ENCODE data around the gene OXCT1. TPM values are rescaled to one million over a fixed set of nuclear protein-coding genes. Genes with fewer than 3 reads are reported as not detected.

The OXCT1 gene
- total RNA-seq: 10 to 100 TPM; 34.1 to 37.5 TPM
- 10 to 100 TPM; 30.1 to 32.1 TPM for polyA plus RNA-seq

DNA sequence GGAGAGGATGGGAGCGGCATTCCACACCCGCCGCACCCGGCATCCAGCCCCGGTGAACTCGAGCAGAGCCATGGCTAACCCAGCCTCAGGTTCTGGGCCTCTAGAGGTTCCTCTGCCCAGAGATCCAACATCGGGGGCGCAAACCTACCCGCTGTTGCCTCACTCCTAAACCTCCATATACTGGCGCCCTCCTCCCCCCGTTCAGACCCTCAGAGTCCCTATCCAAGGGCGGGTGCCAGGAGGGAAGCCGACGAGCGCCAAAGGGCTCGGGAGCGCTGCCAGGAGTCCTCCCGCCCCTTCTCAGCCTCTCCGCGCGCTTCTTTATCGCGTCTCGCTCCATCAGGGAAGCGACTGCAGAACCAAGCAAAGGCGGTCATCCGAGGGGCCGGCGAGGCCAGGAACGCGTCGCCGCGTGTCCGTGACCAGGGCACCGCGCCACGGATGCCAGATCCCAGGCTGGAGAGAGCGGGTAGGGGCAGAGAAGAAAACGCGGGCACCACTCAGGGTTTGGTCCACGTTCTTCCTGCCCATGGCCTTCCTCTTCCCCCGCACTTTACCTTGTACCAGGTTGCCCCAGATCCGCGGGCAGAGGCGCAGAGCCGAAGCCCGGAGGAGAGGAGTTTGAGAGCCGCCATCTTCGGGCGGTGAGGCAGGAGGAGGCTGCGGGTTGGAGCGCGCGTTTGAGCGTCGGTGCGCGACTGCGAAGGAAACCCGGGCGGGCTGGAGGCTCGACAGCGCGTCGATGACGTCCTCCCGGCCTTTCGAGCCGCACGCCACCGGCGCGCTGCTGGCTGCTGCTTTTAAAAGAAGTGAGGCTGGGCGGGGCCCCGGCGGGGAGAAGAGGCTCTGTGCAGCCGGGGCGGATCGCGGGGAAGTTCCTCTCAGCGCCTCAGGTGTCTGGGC lies at the start of gene OXCT1:
OXCT1 (minus strand) TSS at position 702 of the 903 bp plus-strand sequence; CDS start at position 635, 67 bp downstream.
- H3K27me3 ChIP-seq (ENCODE audit: insufficient read depth, low read length): no peaks in the 10 kb centered on the region
- POLR2A ChIA-PET (ENCODE audit: partially characterized antibody): interaction anchor here (0.7 to 3.7 kb wide), 14 partner anchors 12 to 1614 kb away, joined by 3 to 79 read pairs (median 5); partner anchors contain the start of genes FBXO4, RIMOC1 and TMEM267
- peak within 1 kb of the TSS; percentile 74 to 81 for H3K4me3 ChIP-seq (ENCODE audit: low read length in 2 of 2)
- intact Hi-C loops (cut with micrococcal nuclease): loop anchor here (1.0 to 5.0 kb wide), 3 partner anchors 34 to 1037 kb away; partner anchors contain the start of genes FBXO4 and RIMOC1
- DNase-seq: peak; percentile 91 to 96 (median 96)
- peaks cover 37 to 70% (median 46%) of the 10 kb centered on the region in 4 donors for H3K4me1 Mint-ChIP-seq
- H3K27me3 Mint-ChIP-seq: no peaks in the 10 kb centered on the region
- H3K36me3 ChIP-seq (ENCODE audit: insufficient read depth, low read length): no peaks in the 10 kb centered on the region
- CTCF ChIA-PET (ENCODE audit: partially characterized antibody): interaction anchor here (1.0 to 2.9 kb wide), 7 partner anchors 10 to 1614 kb away, joined by 3 to 11 read pairs (median 5); partner anchors contain the start of genes FBXO4, RIMOC1 and TMEM267
- H3K27ac Mint-ChIP-seq: peak within 1 kb of the TSS; percentile 94 to 99 (median 97)
- no peaks in the 10 kb centered on the region for H3K9me3 ChIP-seq (ENCODE audit: control insufficient read depth in 1 of 2, low read length in 2 of 2)
- peaks cover 55% of the 10 kb centered on the region for H3K4me1 ChIP-seq (ENCODE audit: insufficient read depth, low read length)
- H3K36me3 Mint-ChIP-seq: peaks cover 0 to 6% of the 10 kb centered on the region in 2 donors
- peaks cover 0 to 2% (median 0%) of the 10 kb centered on the region in 8 donors for H3K9me3 Mint-ChIP-seq
- peak within 1 kb of the TSS; percentile 85 to 96 (median 91) for H3K4me3 Mint-ChIP-seq
- peak within 1 kb of the TSS; percentile 93 for H3K27ac ChIP-seq (ENCODE audit: low read depth, low read length)

DNA sequence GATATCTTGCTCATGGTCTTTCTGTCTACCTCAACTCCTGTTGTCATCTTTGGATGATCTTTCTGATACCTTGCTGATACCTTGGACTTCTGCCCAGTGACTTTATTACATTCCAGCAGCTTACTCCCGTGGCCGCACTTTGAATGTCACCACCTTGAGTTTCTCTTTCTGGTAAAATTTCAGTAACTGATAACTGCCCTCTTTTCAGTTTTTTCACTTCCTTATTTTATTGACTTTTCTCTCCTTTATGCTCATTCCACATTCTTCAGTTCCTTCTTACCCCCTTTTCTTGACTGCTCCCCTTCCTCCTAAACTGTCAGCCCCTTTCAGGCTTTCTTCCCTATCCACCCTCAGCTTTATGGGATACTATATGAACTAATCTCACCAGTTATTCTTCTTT lies 47.9 kb upstream of the OXCT1 start:
- CTCF ChIA-PET (ENCODE audit: partially characterized antibody): no interaction called here

DNA sequence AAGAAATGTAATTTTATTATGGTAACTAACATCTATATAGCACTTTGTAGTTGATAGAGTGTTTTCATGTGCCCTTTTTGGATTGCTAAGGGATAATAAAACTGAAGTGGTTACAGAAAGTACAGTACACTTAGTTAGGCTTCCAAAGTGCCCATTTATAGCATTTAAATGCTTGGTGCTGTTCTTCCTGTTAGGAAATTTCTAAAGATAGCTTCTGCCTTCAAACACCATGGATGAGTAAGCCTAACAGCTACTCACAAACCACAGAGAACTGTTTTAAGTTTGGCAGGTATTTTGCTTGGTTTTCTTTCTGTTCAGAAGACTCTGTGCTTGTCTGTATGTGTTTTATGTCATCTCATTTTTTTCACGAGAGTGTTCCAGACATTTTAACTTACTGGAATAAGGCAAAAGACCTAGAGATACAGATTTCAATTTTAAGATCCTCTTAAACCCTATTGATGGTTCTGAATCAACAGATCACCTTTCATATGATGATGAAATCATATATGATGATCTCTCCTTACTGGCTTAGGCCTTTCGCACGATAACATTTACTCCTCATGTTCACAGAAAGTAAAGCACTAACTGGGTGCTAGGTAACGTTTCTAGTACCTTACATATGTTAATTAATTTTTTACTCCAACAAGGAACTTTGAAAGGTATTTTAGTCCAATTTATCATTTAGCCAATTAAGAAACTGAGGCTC lies 38.3 kb upstream of the OXCT1 start:
- peaks cover 50% of the 10 kb centered on the region for H3K36me3 ChIP-seq (ENCODE audit: insufficient read depth, low read length)
- Mint-ChIP-seq H3K36me3 (peaks cover 55 to 68% of the 10 kb centered on the region in 2 donors), H3K27me3 (peaks cover 0 to 2% of the 10 kb centered on the region in 2 donors), H3K9me3 (peaks cover 0 to 3% (median 0%) of the 10 kb centered on the region in 8 donors), H3K27ac (peak overlapping the region in 1 of 7 donors; percentile 49), H3K4me3 (no peak overlapping the region), H3K4me1 (peaks cover 16 to 40% (median 28%) of the 10 kb centered on the region in 4 donors)
- H3K27ac ChIP-seq (ENCODE audit: low read depth, low read length): no peak overlapping the region
- peaks cover 13% of the 10 kb centered on the region for H3K4me1 ChIP-seq (ENCODE audit: insufficient read depth, low read length)
- ChIA-PET CTCF (ENCODE audit: partially characterized antibody) (no interaction called here), POLR2A (ENCODE audit: partially characterized antibody) (interaction anchor here (2.4 kb wide), 1 partner anchor 17 kb away, joined by 10 read pairs; the partner anchor contains the start of gene FBXO4)
- intact Hi-C loops (cut with micrococcal nuclease): no loop called here
- no peaks in the 10 kb centered on the region for H3K27me3 ChIP-seq (ENCODE audit: insufficient read depth, low read length)
- no peak overlapping the region for H3K4me3 ChIP-seq (ENCODE audit: low read length in 2 of 2)
- no peak for DNase-seq
- H3K9me3 ChIP-seq (ENCODE audit: control insufficient read depth in 1 of 2, low read length in 2 of 2): no peaks in the 10 kb centered on the region

More for the DNA sequence above, 47.9 kb upstream of the OXCT1 start:
- Mint-ChIP-seq H3K4me3 (no peak overlapping the region), H3K36me3 (peaks cover 45 to 68% of the 10 kb centered on the region in 2 donors), H3K27ac (peak overlapping the region in 6 of 7 donors; percentile 60 to 91 (median 72)), H3K27me3 (no peaks in the 10 kb centered on the region), H3K9me3 (no peaks in the 10 kb centered on the region), H3K4me1 (peaks cover 0 to 6% (median 4%) of the 10 kb centered on the region in 4 donors)
- Histone ChIP-seq H3K27ac (ENCODE audit: low read depth, low read length) (no peak overlapping the region), H3K9me3 (ENCODE audit: control insufficient read depth in 1 of 2, low read length in 2 of 2) (no peaks in the 10 kb centered on the region), H3K36me3 (ENCODE audit: insufficient read depth, low read length) (peaks cover 23% of the 10 kb centered on the region), H3K4me1 (ENCODE audit: insufficient read depth, low read length) (no peaks in the 10 kb centered on the region), H3K4me3 (ENCODE audit: low read length in 2 of 2) (no peak overlapping the region), H3K27me3 (ENCODE audit: insufficient read depth, low read length) (no peaks in the 10 kb centered on the region)
- no peak for DNase-seq
- POLR2A ChIA-PET (ENCODE audit: partially characterized antibody): no interaction called here
- intact Hi-C loops (cut with micrococcal nuclease): no loop called here

DNA sequence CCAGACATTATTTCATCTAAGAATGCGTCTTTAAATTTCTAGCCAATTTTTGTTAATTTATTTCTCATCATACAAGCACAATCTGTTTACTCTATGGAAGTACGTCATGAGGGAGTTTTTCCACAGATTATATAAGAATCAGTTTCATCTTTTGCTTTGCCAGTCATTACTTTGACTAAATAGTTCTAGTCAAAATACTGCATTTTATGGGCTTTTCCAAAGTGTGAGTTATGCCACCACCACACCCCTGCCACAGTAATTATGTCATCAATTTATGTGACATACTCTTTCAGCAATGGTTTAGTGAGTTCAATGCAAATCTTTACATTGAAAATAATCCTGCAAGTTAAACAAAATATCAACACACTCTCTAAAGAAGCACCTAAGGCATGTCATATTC lies 35.9 kb upstream of the OXCT1 start:
- peak overlapping the region in 3 of 7 donors; percentile 27 to 97 (median 31) for H3K27ac Mint-ChIP-seq
- intact Hi-C loops (cut with micrococcal nuclease): no loop called here

GRCh38 chr5:41903892-41904799 lies 33.9 kb upstream of the OXCT1 start, which contains the start of gene RIMOC1:
RIMOC1 (plus strand) TSS chr5:41904344; CDS start chr5:41904368, 24 bp downstream.
- Mint-ChIP-seq H3K36me3 (peaks cover 18 to 34% of the 10 kb centered on the region in 2 donors), H3K27me3 (peaks cover 0 to 2% of the 10 kb centered on the region in 2 donors), H3K27ac (peak within 1 kb of the TSS; percentile 96 to 100 (median 97)), H3K4me1 (peaks cover 22 to 48% (median 29%) of the 10 kb centered on the region in 4 donors), H3K9me3 (peaks cover 0 to 3% (median 0%) of the 10 kb centered on the region in 8 donors), H3K4me3 (peak within 1 kb of the TSS; percentile 93 to 99 (median 98))
- H3K9me3 ChIP-seq (ENCODE audit: control insufficient read depth in 1 of 2, low read length in 2 of 2): no peaks in the 10 kb centered on the region
- H3K27me3 ChIP-seq (ENCODE audit: insufficient read depth, low read length): no peaks in the 10 kb centered on the region
- intact Hi-C loops (cut with micrococcal nuclease): loop anchor here (1.0 to 5.0 kb wide), 8 partner anchors 21 to 1580 kb away; partner anchors contain the start of genes FBXO4, OXCT1, PRKAA1 and RPL37
- DNase-seq: peak; percentile 96 to 98 (median 98)
- H3K4me1 ChIP-seq (ENCODE audit: insufficient read depth, low read length): peaks cover 16% of the 10 kb centered on the region
- CTCF ChIA-PET (ENCODE audit: partially characterized antibody): interaction anchor here (0.8 to 2.3 kb wide), 11 partner anchors 10 to 1580 kb away, joined by 3 to 11 read pairs (median 4); partner anchors contain the start of genes FBXO4, OXCT1 and TMEM267
- peak within 1 kb of the TSS; percentile 82 to 90 for H3K4me3 ChIP-seq (ENCODE audit: low read length in 2 of 2)
- H3K27ac ChIP-seq (ENCODE audit: low read depth, low read length): peak within 1 kb of the TSS; percentile 74
- H3K36me3 ChIP-seq (ENCODE audit: insufficient read depth, low read length): peaks cover 16% of the 10 kb centered on the region
- POLR2A ChIA-PET (ENCODE audit: partially characterized antibody): interaction anchor here (0.6 to 3.0 kb wide), 30 partner anchors 9 to 1653 kb away, joined by 3 to 85 read pairs (median 5); partner anchors contain the start of genes FBXO4, OXCT1, RPL37 and TMEM267

More for the DNA sequence above, 35.9 kb upstream of the OXCT1 start:
- no peak for DNase-seq
- CTCF ChIA-PET (ENCODE audit: partially characterized antibody): interaction anchor here (2.1 kb wide), 1 partner anchor 8 kb away, joined by 4 read pairs; no protein-coding TSS in a partner anchor
- Histone ChIP-seq H3K27ac (ENCODE audit: low read depth, low read length) (no peak overlapping the region), H3K36me3 (ENCODE audit: insufficient read depth, low read length) (peaks cover 29% of the 10 kb centered on the region), H3K4me3 (ENCODE audit: low read length in 2 of 2) (no peak overlapping the region), H3K4me1 (ENCODE audit: insufficient read depth, low read length) (peaks cover 16% of the 10 kb centered on the region), H3K9me3 (ENCODE audit: control insufficient read depth in 1 of 2, low read length in 2 of 2) (no peaks in the 10 kb centered on the region), H3K27me3 (ENCODE audit: insufficient read depth, low read length) (no peaks in the 10 kb centered on the region)
- peaks cover 22 to 48% (median 30%) of the 10 kb centered on the region in 4 donors for H3K4me1 Mint-ChIP-seq
- H3K36me3 Mint-ChIP-seq: peaks cover 35 to 49% of the 10 kb centered on the region in 2 donors
- no peak overlapping the region for H3K4me3 Mint-ChIP-seq
- POLR2A ChIA-PET (ENCODE audit: partially characterized antibody): interaction anchor here (2.9 to 3.0 kb wide), 2 partner anchors 19 to 1578 kb away, joined by 27 to 85 read pairs; partner anchors contain the start of genes FBXO4 and TMEM267
- H3K9me3 Mint-ChIP-seq: peaks cover 0 to 3% (median 0%) of the 10 kb centered on the region in 8 donors
- H3K27me3 Mint-ChIP-seq: peaks cover 0 to 2% of the 10 kb centered on the region in 2 donors

Measured in CD4-positive, alpha-beta memory T cell (primary cell).